ENCODE results near the gene LOXL1. TPM values are rescaled to one million over a fixed set of nuclear protein-coding genes. Genes with fewer than 3 reads are reported as not detected.
A peak's percentile ranks its signal among the peaks of the same experiment; 100 is the strongest.

The LOXL1 gene
- total and polyA plus RNA-seq, 2 of the 4 experiments (the other 2 are of a cell fraction), result 148 to 332 TPM

DNA sequence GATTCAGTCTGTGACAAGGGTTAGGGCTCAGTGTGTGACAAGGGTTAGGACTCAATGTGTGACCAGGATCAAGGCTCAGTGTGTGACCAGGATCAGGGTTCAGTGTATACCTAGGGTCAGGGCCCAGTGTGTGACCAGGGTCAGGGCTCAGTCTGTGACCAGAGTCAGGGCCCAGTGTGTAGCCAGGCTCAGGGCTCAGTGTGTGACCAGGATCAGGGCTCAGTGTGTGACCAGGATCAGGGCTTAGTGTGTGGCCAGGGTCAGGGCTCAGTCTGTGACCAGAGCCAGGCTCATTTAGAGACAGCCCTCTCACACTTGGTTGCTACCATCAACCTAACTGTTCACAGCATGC is 24.2 kb downstream of the LOXL1 start:
- H3K56ac ChIP-seq (ENCODE audit: extremely low read depth, insufficient read depth, low read length), result no peak overlapping the region
- no peak overlapping the region for H3K18ac ChIP-seq (ENCODE audit: low read depth, low read length)
- H2BK5ac ChIP-seq (ENCODE audit: low read depth, low read length, poor library complexity, severe bottlenecking), result peak overlapping the region; percentile 18
- no peak overlapping the region for H3K14ac ChIP-seq (replicated peaks; ENCODE audit: low read depth, low read length)
- ATAC-seq (ENCODE audit: low read depth) (no peak), DNase-seq (no peak)
- H2AFZ ChIP-seq (replicated peaks; ENCODE audit: low read length, poor library complexity), result no peak overlapping the region
- peak overlapping the region; percentile 40; the same call in 1 of the 2 replicates for H3K23ac ChIP-seq (ENCODE audit: low read depth, low read length)
- peak overlapping the region; percentile 13; the same call in 1 of the 2 replicates for H3K9ac ChIP-seq (ENCODE audit: low read depth, low read length)
- no peak for TF ChIP-seq RAD21 (IDR thresholded peaks at IDR 0.05; ENCODE audit: low read length)
- TF ChIP-seq NFE2L2 (IDR thresholded peaks at IDR 0.05; ENCODE audit: low read depth, low read length), result no peak
- ChIA-PET CTCF (interaction anchor here (0.6 to 2.1 kb wide), 10 partner anchors 10 to 372 kb away, joined by 3 to 13 read pairs (median 4); no protein-coding TSS in a partner anchor), POLR2A (ENCODE audit: unreplicated experiment) (no interaction called here)
- H4K8ac ChIP-seq (ENCODE audit: low read depth in 2 of 2, low read length in 2 of 2), result peak overlapping the region in 1 of 2 experiments; percentile 44; a peak in 1 of 4 replicates
- no peak overlapping the region for H3K4me2 ChIP-seq (ENCODE audit: low read depth, low read length)
- peak overlapping the region; percentile 2; the same call in 1 of the 3 replicates for H2BK15ac ChIP-seq (ENCODE audit: low read depth, low read length)
- 0 out of 2 replicates have a peak, but pooled peaks cover 2% of the 10 kb centered on the region for H4K20me1 ChIP-seq (ENCODE audit: insufficient read depth, low read length)
- in situ Hi-C loops (cut with MboI; ENCODE audit: low sequenced_read_pairs), result no loop called here
- peak overlapping the region; percentile 69 for H2AK5ac ChIP-seq (ENCODE audit: low read depth, low read length)
- dilution Hi-C loops (cut with HindIII; ENCODE audit: low sequenced_read_pairs, unreplicated experiment), result no loop called here
- H2BK120ac ChIP-seq (ENCODE audit: low read depth, low read length), result no peak overlapping the region
- intact Hi-C loops (cut with micrococcal nuclease), result no loop called here
- H3K9me3 ChIP-seq (ENCODE audit: control insufficient read depth, insufficient read depth, low read length), result no peaks in the 10 kb centered on the region
- H3K27me3 ChIP-seq (ENCODE audit: control insufficient read depth, insufficient read depth, low read length), result no peaks in the 10 kb centered on the region
- H3K36me3 ChIP-seq (ENCODE audit: control insufficient read depth, insufficient read depth, low read length), result peaks cover 57% of the 10 kb centered on the region
- peaks cover 7% of the 10 kb centered on the region for H3K4me1 ChIP-seq (ENCODE audit: control insufficient read depth, insufficient read depth, low read length)
- H4K91ac ChIP-seq (ENCODE audit: insufficient read depth, low read depth, low read length), result no peak overlapping the region
- H3K27ac ChIP-seq (ENCODE audit: insufficient read depth, low read length), result peak overlapping the region; percentile 25; the same call in 1 of the 2 replicates
- BruUV-seq (replicated peaks), result no TSS peak
- no peak overlapping the region for H3K4me3 ChIP-seq (ENCODE audit: insufficient read depth, low read depth, low read length)
- peaks cover 3% of the 10 kb centered on the region in 2 experiments; a peak in 1 of 4 replicates for H3K79me1 ChIP-seq (ENCODE audit: low read depth in 1 of 2, low read length in 2 of 2)
- H2AK9ac ChIP-seq (replicated peaks; ENCODE audit: low read depth, low read length, poor library complexity), result no peak overlapping the region
- peaks cover 3% of the 10 kb centered on the region; the same call in 1 of the 2 replicates for H3K9me1 ChIP-seq (ENCODE audit: insufficient read depth, low read length)
- no peak overlapping the region for H4K5ac ChIP-seq (ENCODE audit: low read depth, low read length)
- peak overlapping the region; percentile 60 for H3K4ac ChIP-seq (ENCODE audit: low read depth, low read length)
- no peak overlapping the region for H2BK20ac ChIP-seq (ENCODE audit: low read depth, low read length)
